HCT116 (cell line): ENCODE data around the gene PLCB4. TPM values are rescaled to one million over a fixed set of nuclear protein-coding genes. Genes with fewer than 3 reads are reported as not detected.

Experiments
- ATAC-seq: fragments of 200-7000 bp; cut with Tn5 transposase; 2 replicates; pipeline ENCODE4 v1.9.1; 2020; ENCODE audit warnings: mild to moderate bottlenecking, moderate library complexity
- BruUV-seq: library from RNA; stranded (reverse); fragments of 400-500 nt; replicated peaks from 2 replicates; lab custom pipeline; 2021; lab: Mats Ljungman, UMichigan
- CTCF ChIA-PET: fragments of 300-600 bp; sonication (Branson Sonifier 250); formaldehyde crosslinking; loops from one replicate; lab custom pipeline; 2021; ENCODE audit warnings: antibody characterized with exemption; lab: Charles Lee
- POLR2A ChIA-PET: fragments of 300-600, 350-600 bp; sonication (Branson Sonifier 250); formaldehyde crosslinking; loops from one replicate; lab custom pipeline; 2021; ENCODE audit warnings: antibody characterized with exemption; lab: Charles Lee
- RAD21 ChIA-PET, 2 experiments: fragments of 300-600 bp; sonication (Branson Sonifier 250); formaldehyde crosslinking; loops; one replicate each; lab custom pipeline; 2023; ENCODE audit warnings: low total read pairs in 2 of 2; ENCODE audit not compliant: uncharacterized antibody in 2 of 2, unreplicated experiment in 2 of 2, low non-redundant PET in 1 of 2; lab: Charles Lee
- DNase-seq: peaks from one replicate; pipeline ENCODE4 v3.0.0-alpha.2; 2010; ENCODE audit warnings: low read depth, low spot score
- H2AFZ ChIP-seq: fragments of 200-600 bp; shearing (Covaris generic), sonication (generic); 2 replicates; pipeline ENCODE4 v1.6.1; 2017; ENCODE audit warnings: low read depth, mixed run types, mixed read lengths, antibody characterized with exemption, low read length; ENCODE audit not compliant: poor library complexity, severe bottlenecking
- H3K27ac ChIP-seq: 2 replicates; pipeline ENCODE4 v1.5.1; 2012; ENCODE audit warnings: low read depth, low read length
- H3K27me3 ChIP-seq: fragments of 200-600 bp; sonication (generic); 2 replicates; pipeline ENCODE4 v1.6.1; 2016; ENCODE audit warnings: mixed run types, low read length, mixed read lengths; ENCODE audit not compliant: insufficient read depth
- H3K36me3 ChIP-seq, 2 experiments: fragments of 200-500 bp in 1 of 2; fragments of 200-600 bp in 1 of 2; sonication (Bioruptor generic) in 1 of 2; sonication (generic) in 1 of 2; 2 replicates each; pipeline versions ENCODE4 v1.5.1 to v1.6.1; 2014 to 2016; ENCODE audit warnings: low read length in 2 of 2, inconsistent platforms in 1 of 2, mixed read lengths in 1 of 2, mixed run types in 1 of 2; ENCODE audit not compliant: insufficient read depth in 2 of 2, control insufficient read depth in 1 of 2
- H3K4me1 ChIP-seq, 2 experiments: fragments of 200-600 bp in 1 of 2; sonication (generic) in 1 of 2; 2 replicates each; pipeline versions ENCODE4 v1.5.1 to v1.6.1; 2012 to 2017; ENCODE audit warnings: low read length in 2 of 2, inconsistent platforms in 1 of 2, mild to moderate bottlenecking in 1 of 2, mixed read lengths in 1 of 2, mixed run types in 1 of 2, moderate library complexity in 1 of 2; ENCODE audit not compliant: insufficient read depth in 2 of 2, control insufficient read depth in 1 of 2
- H3K4me2 ChIP-seq: fragments of 200-600 bp; sonication (generic); 2 replicates; pipeline ENCODE4 v1.6.1; 2017; ENCODE audit warnings: mixed run types, low read length, mixed read lengths
- H3K4me3 ChIP-seq, 2 experiments: fragments of 200-600 bp in 1 of 2; sonication (generic) in 1 of 2; replicated peaks in 1 of 2; 2 replicates each; pipeline ENCODE4 v1.5.1; 2011 to 2016; ENCODE audit warnings: low read length in 2 of 2, control low read depth in 1 of 2, low read depth in 1 of 2, mild to moderate bottlenecking in 1 of 2, mixed read lengths in 1 of 2, mixed run types in 1 of 2
- H3K79me2 ChIP-seq: fragments of 200-600 bp; sonication (generic); 2 replicates; pipeline ENCODE4 v1.6.1; 2017; ENCODE audit warnings: mild to moderate bottlenecking, mixed run types, low read length, moderate library complexity, mixed read lengths; ENCODE audit not compliant: insufficient read depth
- H3K9ac ChIP-seq: fragments of 200-600 bp; sonication (generic); 2 replicates; pipeline ENCODE4 v1.6.1; 2016; ENCODE audit warnings: low read length, mixed read lengths
- H3K9me2 ChIP-seq: fragments of 200-600 bp; sonication (generic), shearing (Covaris generic); 2 replicates; pipeline ENCODE4 v1.6.1; 2017; ENCODE audit warnings: mixed run types, mild to moderate bottlenecking, moderate library complexity; ENCODE audit not compliant: insufficient read depth
- H3K9me3 ChIP-seq, 2 experiments: fragments of 200-500 bp in 1 of 2; fragments of 200-600 bp in 1 of 2; sonication (Bioruptor generic) in 1 of 2; sonication (generic) in 1 of 2; 2 replicates each; pipeline ENCODE4 v1.6.1; 2014 to 2017; ENCODE audit warnings: low read length in 2 of 2, mixed read lengths in 2 of 2, inconsistent platforms in 1 of 2, low read depth in 1 of 2, mild to moderate bottlenecking in 1 of 2, mixed run types in 1 of 2, moderate library complexity in 1 of 2; ENCODE audit not compliant: control insufficient read depth in 1 of 2, insufficient read depth in 1 of 2
- H4K20me1 ChIP-seq: fragments of 200-600 bp; sonication (generic), shearing (Covaris generic); 2 replicates; pipeline ENCODE4 v1.6.1; 2017; ENCODE audit warnings: mixed run types, mild to moderate bottlenecking, moderate library complexity; ENCODE audit not compliant: insufficient read depth
- ATF3 ChIP-seq: IDR thresholded peaks from 2 replicates; pipeline ENCODE4 v1.6.1; 2012
- CBX3 ChIP-seq: IDR thresholded peaks from 2 replicates; pipeline ENCODE4 v1.6.1; 2012; ENCODE audit warnings: low read depth
- CEBPB ChIP-seq: IDR thresholded peaks from 2 replicates; pipeline ENCODE4 v1.6.1; 2012; ENCODE audit warnings: low read depth
- ELF1 ChIP-seq: IDR thresholded peaks from 2 replicates; pipeline ENCODE4 v1.6.1; 2012; ENCODE audit warnings: low read depth, borderline replicate concordance
- EZH2 ChIP-seq: fragments of 200-600 bp; sonication (generic); IDR thresholded peaks from 2 replicates; pipeline ENCODE4 v1.6.1; 2017; ENCODE audit warnings: antibody characterized with exemption, mixed run types
- FOSL1 ChIP-seq: IDR thresholded peaks from 2 replicates; pipeline ENCODE4 v1.6.1; 2012; ENCODE audit warnings: low read depth
- JUND ChIP-seq: IDR thresholded peaks from 2 replicates; pipeline ENCODE4 v1.6.1; 2012
- POLR2A ChIP-seq: IDR thresholded peaks from 2 replicates; pipeline ENCODE4 v1.7.0; 2011; ENCODE audit warnings: borderline replicate concordance; ENCODE audit not compliant: insufficient read depth, insufficient read length; ENCODE audit errors: extremely low read depth
- POLR2AphosphoS5 ChIP-seq: IDR thresholded peaks from 2 replicates; pipeline ENCODE4 v1.6.1; 2011; ENCODE audit warnings: mild to moderate bottlenecking, low read depth, low read length, moderate library complexity
- RAD21 ChIP-seq: IDR thresholded peaks from 2 replicates; pipeline ENCODE4 v1.6.1; 2012; ENCODE audit warnings: low read depth, mild to moderate bottlenecking
- SIN3A ChIP-seq: IDR thresholded peaks from 2 replicates; pipeline ENCODE4 v1.6.1; 2012; ENCODE audit warnings: low read depth
- SP1 ChIP-seq: IDR thresholded peaks from 2 replicates; pipeline ENCODE4 v1.6.1; 2012; ENCODE audit warnings: low read depth
- TCF7L2 ChIP-seq: IDR thresholded peaks from 2 replicates; pipeline ENCODE4 v1.7.0; 2011; ENCODE audit warnings: borderline replicate concordance, inconsistent platforms; ENCODE audit not compliant: insufficient read depth, insufficient read length; ENCODE audit errors: extremely low read depth
- YY1 ChIP-seq: IDR thresholded peaks from 2 replicates; pipeline ENCODE4 v1.6.1; 2011; ENCODE audit warnings: low read length, low read depth, moderate library complexity, mild to moderate bottlenecking; ENCODE audit not compliant: insufficient replicate concordance; ENCODE audit errors: extremely low read depth
- ZFX ChIP-seq: fragments of 450-650 bp; IDR thresholded peaks from 2 replicates; pipeline ENCODE4 v1.6.1; 2017
- ZNF274 ChIP-seq: fragments of 200-500 bp; sonication (Bioruptor generic); IDR thresholded peaks from 2 replicates; pipeline ENCODE4 v1.6.1; 2014; ENCODE audit warnings: mild to moderate bottlenecking, low read depth, low read length, inconsistent platforms
- intact Hi-C: fragments of 100-400 bp; cut with micrococcal nuclease; formaldehyde crosslinking; loops from 2 replicates; pipeline ENCODE4 v1.10.0; 2022
- total RNA-seq: library from RNA; stranded (reverse); gene quantifications from one replicate; pipeline ENCODE4 v1.2.1, GENCODE V29; 2021; ENCODE audit not compliant: unreplicated experiment
- TF ChIP-seq, protein P1 (sequence below): IDR thresholded peaks from 2 replicates; pipeline ENCODE4 v1.6.1; 2012; ENCODE audit warnings: low read depth
- TF ChIP-seq, protein P2 (sequence below): IDR thresholded peaks from 2 replicates; pipeline ENCODE4 v1.6.1; 2012
- TF ChIP-seq, protein P3 (sequence below), 3 experiments: fragments of 200-600 bp in 1 of 3; sonication (generic) in 1 of 3; IDR thresholded peaks in 2 of 3; conservative IDR thresholded peaks in 1 of 3; 2 replicates each; pipeline ENCODE4 v1.5.1; 2012 to 2017; ENCODE audit warnings: low read depth in 2 of 3, low read length in 2 of 3, antibody characterized with exemption in 1 of 3, borderline replicate concordance in 1 of 3, control low read depth in 1 of 3, mild to moderate bottlenecking in 1 of 3, mixed read lengths in 1 of 3, mixed run types in 1 of 3, moderate library complexity in 1 of 3; ENCODE audit not compliant: insufficient read depth in 1 of 3

The PLCB4 gene
- total RNA-seq, 1 experiment from 2014 or later: 2.5 TPM

DNA sequence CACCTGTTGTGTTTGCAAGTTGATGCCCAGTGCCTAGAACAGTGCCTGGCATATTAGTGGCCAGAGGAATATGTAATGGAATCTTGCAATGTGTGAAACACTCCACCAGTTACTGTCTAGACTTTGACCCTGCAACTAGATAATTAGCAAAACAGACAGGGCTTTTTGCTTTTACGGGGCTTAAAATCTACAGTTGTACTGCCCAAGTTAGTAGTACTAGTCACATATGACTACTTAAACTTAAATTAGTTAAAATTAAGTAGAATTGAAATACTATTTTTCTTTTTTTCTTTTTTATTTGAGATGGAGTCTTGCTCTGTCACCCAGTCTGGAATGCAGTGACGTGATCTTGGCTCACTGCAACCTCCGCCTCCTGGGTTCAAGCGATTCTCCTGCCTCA lies 44.3 kb upstream of the PLCB4 start:
- DNase-seq (no peak), ATAC-seq (no peak)
- peaks cover 0 to 3% of the 10 kb centered on the region in 2 experiments; a peak in 1 of 4 replicates for H3K4me1 ChIP-seq
- H4K20me1 ChIP-seq: no peaks in the 10 kb centered on the region
- no peak overlapping the region for H2AFZ ChIP-seq
- H3K27ac ChIP-seq: no peak overlapping the region
- no peaks in the 10 kb centered on the region for H3K36me3 ChIP-seq
- RAD21 ChIA-PET: no interaction called here
- H3K27me3 ChIP-seq: no peaks in the 10 kb centered on the region
- TF ChIP-seq ELF1 (no peak), ZNF274 (no peak), ATF3 (no peak), CEBPB (no peak), POLR2AphosphoS5 (no peak), ZFX (no peak), YY1 (no peak), EZH2 (no peak), POLR2A (no peak), TCF7L2 (no peak), SP1 (no peak), FOSL1 (no peak), JUND (no peak), SIN3A (no peak), CBX3 (no peak), RAD21 (no peak)
- TF ChIP-seq, protein P1, sequence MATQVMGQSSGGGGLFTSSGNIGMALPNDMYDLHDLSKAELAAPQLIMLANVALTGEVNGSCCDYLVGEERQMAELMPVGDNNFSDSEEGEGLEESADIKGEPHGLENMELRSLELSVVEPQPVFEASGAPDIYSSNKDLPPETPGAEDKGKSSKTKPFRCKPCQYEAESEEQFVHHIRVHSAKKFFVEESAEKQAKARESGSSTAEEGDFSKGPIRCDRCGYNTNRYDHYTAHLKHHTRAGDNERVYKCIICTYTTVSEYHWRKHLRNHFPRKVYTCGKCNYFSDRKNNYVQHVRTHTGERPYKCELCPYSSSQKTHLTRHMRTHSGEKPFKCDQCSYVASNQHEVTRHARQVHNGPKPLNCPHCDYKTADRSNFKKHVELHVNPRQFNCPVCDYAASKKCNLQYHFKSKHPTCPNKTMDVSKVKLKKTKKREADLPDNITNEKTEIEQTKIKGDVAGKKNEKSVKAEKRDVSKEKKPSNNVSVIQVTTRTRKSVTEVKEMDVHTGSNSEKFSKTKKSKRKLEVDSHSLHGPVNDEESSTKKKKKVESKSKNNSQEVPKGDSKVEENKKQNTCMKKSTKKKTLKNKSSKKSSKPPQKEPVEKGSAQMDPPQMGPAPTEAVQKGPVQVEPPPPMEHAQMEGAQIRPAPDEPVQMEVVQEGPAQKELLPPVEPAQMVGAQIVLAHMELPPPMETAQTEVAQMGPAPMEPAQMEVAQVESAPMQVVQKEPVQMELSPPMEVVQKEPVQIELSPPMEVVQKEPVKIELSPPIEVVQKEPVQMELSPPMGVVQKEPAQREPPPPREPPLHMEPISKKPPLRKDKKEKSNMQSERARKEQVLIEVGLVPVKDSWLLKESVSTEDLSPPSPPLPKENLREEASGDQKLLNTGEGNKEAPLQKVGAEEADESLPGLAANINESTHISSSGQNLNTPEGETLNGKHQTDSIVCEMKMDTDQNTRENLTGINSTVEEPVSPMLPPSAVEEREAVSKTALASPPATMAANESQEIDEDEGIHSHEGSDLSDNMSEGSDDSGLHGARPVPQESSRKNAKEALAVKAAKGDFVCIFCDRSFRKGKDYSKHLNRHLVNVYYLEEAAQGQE: no peak
- TF ChIP-seq, protein P2, sequence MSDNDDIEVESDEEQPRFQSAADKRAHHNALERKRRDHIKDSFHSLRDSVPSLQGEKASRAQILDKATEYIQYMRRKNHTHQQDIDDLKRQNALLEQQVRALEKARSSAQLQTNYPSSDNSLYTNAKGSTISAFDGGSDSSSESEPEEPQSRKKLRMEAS: no peak
- TF ChIP-seq, protein P3, sequence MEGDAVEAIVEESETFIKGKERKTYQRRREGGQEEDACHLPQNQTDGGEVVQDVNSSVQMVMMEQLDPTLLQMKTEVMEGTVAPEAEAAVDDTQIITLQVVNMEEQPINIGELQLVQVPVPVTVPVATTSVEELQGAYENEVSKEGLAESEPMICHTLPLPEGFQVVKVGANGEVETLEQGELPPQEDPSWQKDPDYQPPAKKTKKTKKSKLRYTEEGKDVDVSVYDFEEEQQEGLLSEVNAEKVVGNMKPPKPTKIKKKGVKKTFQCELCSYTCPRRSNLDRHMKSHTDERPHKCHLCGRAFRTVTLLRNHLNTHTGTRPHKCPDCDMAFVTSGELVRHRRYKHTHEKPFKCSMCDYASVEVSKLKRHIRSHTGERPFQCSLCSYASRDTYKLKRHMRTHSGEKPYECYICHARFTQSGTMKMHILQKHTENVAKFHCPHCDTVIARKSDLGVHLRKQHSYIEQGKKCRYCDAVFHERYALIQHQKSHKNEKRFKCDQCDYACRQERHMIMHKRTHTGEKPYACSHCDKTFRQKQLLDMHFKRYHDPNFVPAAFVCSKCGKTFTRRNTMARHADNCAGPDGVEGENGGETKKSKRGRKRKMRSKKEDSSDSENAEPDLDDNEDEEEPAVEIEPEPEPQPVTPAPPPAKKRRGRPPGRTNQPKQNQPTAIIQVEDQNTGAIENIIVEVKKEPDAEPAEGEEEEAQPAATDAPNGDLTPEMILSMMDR (IDR thresholded peaks at IDR 0.05 in 2 of 3, conservative IDR thresholded peaks at IDR 0.05 in 1 of 3; ENCODE audit: borderline replicate concordance in 1 of 3, insufficient read depth in 1 of 3, low read depth in 2 of 3, low read length in 2 of 3): no peak
- TF ChIP-seq, all 23 proteins: peak for 0
- BruUV-seq: no TSS peak
- CTCF ChIA-PET: no interaction called here
- POLR2A ChIA-PET: no interaction called here
- no peak overlapping the region for H3K4me3 ChIP-seq
- H3K9me2 ChIP-seq: no peaks in the 10 kb centered on the region
- H3K9ac ChIP-seq: no peak overlapping the region
- intact Hi-C loops: no loop called here
- H3K79me2 ChIP-seq: no peaks in the 10 kb centered on the region
- H3K9me3 ChIP-seq: no peaks in the 10 kb centered on the region
- H3K4me2 ChIP-seq: no peak overlapping the region
